H9 (cell line): ENCODE results near the gene CPXM2. TPM values are rescaled to one million over a fixed set of nuclear protein-coding genes. Genes with fewer than 3 reads are reported as not detected.

Source experiments
- DNase-seq: peaks from one replicate; pipeline ENCODE4 v3.0.0-alpha.2; 2017
- H2AFZ ChIP-seq: one replicate; pipeline ENCODE4 v1.6.1; 2013; ENCODE audit warnings: mild to moderate bottlenecking, low read length, control low read depth, moderate library complexity
- H2AK5ac ChIP-seq: 2 replicates; pipeline ENCODE4 v1.6.1; 2013; ENCODE audit warnings: low read length, control low read depth, mixed read lengths; ENCODE audit not compliant: insufficient read length
- H2BK120ac ChIP-seq: one replicate; pipeline ENCODE4 v1.6.1; 2013; ENCODE audit warnings: low read depth, mild to moderate bottlenecking, low read length, control low read depth, inconsistent platforms; ENCODE audit not compliant: poor library complexity, severe bottlenecking
- H2BK12ac ChIP-seq: 2 replicates; pipeline ENCODE4 v1.6.1; 2013; ENCODE audit warnings: low read length, control low read depth, mixed read lengths, low read depth; ENCODE audit not compliant: insufficient read length
- H2BK15ac ChIP-seq: 2 replicates; pipeline ENCODE4 v1.6.1; 2013; ENCODE audit warnings: low read depth, low read length, control low read depth
- H2BK20ac ChIP-seq: one replicate; pipeline ENCODE4 v1.6.1; 2013; ENCODE audit warnings: low read depth, mild to moderate bottlenecking, low read length, control low read depth, inconsistent platforms; ENCODE audit not compliant: poor library complexity, severe bottlenecking
- H2BK5ac ChIP-seq: 2 replicates; pipeline ENCODE4 v1.6.1; 2013; ENCODE audit warnings: low read length, control low read depth, mixed read lengths; ENCODE audit not compliant: insufficient read length
- H3K14ac ChIP-seq: 2 replicates; pipeline ENCODE4 v1.6.1; 2013; ENCODE audit warnings: low read length, control low read depth; ENCODE audit not compliant: insufficient read depth
- H3K18ac ChIP-seq: 2 replicates; pipeline ENCODE4 v1.6.1; 2013; ENCODE audit warnings: low read depth, mild to moderate bottlenecking, mixed read lengths, low read length, control low read depth; ENCODE audit not compliant: insufficient read length
- H3K23ac ChIP-seq: 2 replicates; pipeline ENCODE4 v1.6.1; 2013; ENCODE audit warnings: low read length, control low read depth, mixed read lengths, low read depth; ENCODE audit not compliant: insufficient read length
- H3K23me2 ChIP-seq: 2 replicates; pipeline ENCODE4 v1.6.1; 2013; ENCODE audit warnings: low read depth, mild to moderate bottlenecking, mixed read lengths, low read length, control low read depth; ENCODE audit not compliant: insufficient read length, poor library complexity, severe bottlenecking
- H3K27ac ChIP-seq: 2 replicates; pipeline ENCODE4 v1.5.1; 2013; ENCODE audit warnings: low read length, control low read depth, mixed read lengths, low read depth; ENCODE audit not compliant: insufficient read length
- H3K27me3 ChIP-seq: 2 replicates; pipeline ENCODE4 v1.6.1; 2013; ENCODE audit warnings: low read length, control low read depth, inconsistent platforms; ENCODE audit not compliant: insufficient read depth
- H3K4ac ChIP-seq: 2 replicates; pipeline ENCODE4 v1.6.1; 2013; ENCODE audit warnings: low read depth, mild to moderate bottlenecking, control low read depth, inconsistent platforms, low read length, moderate library complexity
- H3K4me1 ChIP-seq: 2 replicates; pipeline ENCODE4 v1.6.1; 2013; ENCODE audit warnings: low read length, control low read depth, inconsistent platforms; ENCODE audit not compliant: insufficient read depth
- H3K4me2 ChIP-seq: 2 replicates; pipeline ENCODE4 v1.6.1; 2013; ENCODE audit warnings: low read length, control low read depth, mixed read lengths; ENCODE audit not compliant: insufficient read length, insufficient read depth
- H3K56ac ChIP-seq: 2 replicates; pipeline ENCODE4 v1.6.1; 2013; ENCODE audit warnings: low read depth, mild to moderate bottlenecking, mixed read lengths, low read length, control low read depth; ENCODE audit not compliant: insufficient read length
- H3K79me1 ChIP-seq: 2 replicates; pipeline ENCODE4 v1.6.1; 2013; ENCODE audit warnings: low read depth, mild to moderate bottlenecking, moderate library complexity, low read length, control low read depth, inconsistent platforms; ENCODE audit not compliant: insufficient read depth, poor library complexity, severe bottlenecking
- H3K79me2 ChIP-seq: 2 replicates; pipeline ENCODE4 v1.6.1; 2013; ENCODE audit warnings: low read length, control low read depth, inconsistent platforms; ENCODE audit not compliant: insufficient read depth
- H3K9ac ChIP-seq: 2 replicates; pipeline ENCODE4 v1.6.1; 2013; ENCODE audit warnings: low read length, control low read depth, mixed read lengths; ENCODE audit not compliant: insufficient read length; ENCODE audit errors: extremely low read depth
- H3K9me3 ChIP-seq: one replicate; pipeline ENCODE4 v1.6.1; 2013; ENCODE audit warnings: low read depth, low read length, inconsistent platforms; ENCODE audit not compliant: control insufficient read depth
- H3T11ph ChIP-seq: one replicate; pipeline ENCODE4 v1.6.1; 2013; ENCODE audit warnings: mild to moderate bottlenecking, low read length, control low read depth, inconsistent platforms
- H4K20me1 ChIP-seq: one replicate; pipeline ENCODE4 v1.6.1; 2013; ENCODE audit not compliant: control insufficient read depth, insufficient read length, insufficient read depth
- H4K5ac ChIP-seq: 2 replicates; pipeline ENCODE4 v1.6.1; 2013; ENCODE audit warnings: low read depth, mild to moderate bottlenecking, mixed read lengths, low read length, control low read depth; ENCODE audit not compliant: insufficient read length
- H4K8ac ChIP-seq: replicated peaks from 2 replicates; pipeline ENCODE4 v1.6.1; 2013; ENCODE audit warnings: low read length, control low read depth, mixed read lengths, low read depth; ENCODE audit not compliant: insufficient read length
- H4K91ac ChIP-seq: 2 replicates; pipeline ENCODE4 v1.6.1; 2013; ENCODE audit warnings: low read depth, mild to moderate bottlenecking, moderate library complexity, mixed read lengths, low read length, control low read depth; ENCODE audit not compliant: insufficient read length
- H3K27ac Mint-ChIP-seq, 3 experiments: 2 replicates in 2 of 3; 3 replicates in 1 of 3; pipeline ENCODE4 v1.8.0; 2020 to 2021; ENCODE audit warnings: mixed read lengths in 3 of 3, mild to moderate bottlenecking in 1 of 3, moderate library complexity in 1 of 3
- H3K27me3 Mint-ChIP-seq: 2 replicates; pipeline ENCODE4 v1.8.0; 2021; ENCODE audit warnings: low read depth, mild to moderate bottlenecking, moderate library complexity, mixed read lengths
- H3K36me3 Mint-ChIP-seq, 3 experiments: 2 replicates in 2 of 3; 3 replicates in 1 of 3; pipeline ENCODE4 v1.8.0; 2020 to 2021; ENCODE audit warnings: low read depth in 3 of 3, mixed read lengths in 3 of 3; ENCODE audit not compliant: insufficient read depth in 1 of 3
- H3K4me1 Mint-ChIP-seq, 2 experiments: 2 replicates each; pipeline ENCODE4 v1.8.0; 2020; ENCODE audit warnings: mixed read lengths in 2 of 2
- H3K4me3 Mint-ChIP-seq, 2 experiments: 2 replicates in 1 of 2; 3 replicates in 1 of 2; pipeline ENCODE4 v1.8.0; 2020 to 2021; ENCODE audit warnings: mild to moderate bottlenecking in 2 of 2, mixed read lengths in 2 of 2, moderate library complexity in 1 of 2
- H3K9me3 Mint-ChIP-seq, 2 experiments: 2 replicates in 1 of 2; 3 replicates in 1 of 2; pipeline ENCODE4 v1.8.0; 2020; ENCODE audit warnings: mild to moderate bottlenecking in 2 of 2, mixed read lengths in 2 of 2, moderate library complexity in 1 of 2
- WGBS: extraction: QIAGEN DNeasy Blood & Tissue Kit; methylation state at CpG from one replicate; pipeline ENCODE4 v1.1.7; 2013; ENCODE audit warnings: missing lambda C conversion rate, low lambda C conversion rate, mixed read lengths; ENCODE audit not compliant: insufficient read length; ENCODE audit errors: extremely low coverage; 5-methylcytosine and 5-hydroxymethylcytosine counted together
- total RNA-seq: library from RNA; stranded (reverse); gene quantifications from 2 replicates; pipeline ENCODE4 v1.2.1, GENCODE V29; 2021
- TF ChIP-seq, protein P1 (sequence below): fragments of 200-600 bp; sonication (generic); conservative IDR thresholded peaks from 3 replicates; pipeline ENCODE4 v1.8.0; 2021; ENCODE audit warnings: antibody characterized with exemption, mild to moderate bottlenecking

The CPXM2 gene
- total RNA-seq, 1 experiment from 2014 or later: 1.7 TPM

DNA sequence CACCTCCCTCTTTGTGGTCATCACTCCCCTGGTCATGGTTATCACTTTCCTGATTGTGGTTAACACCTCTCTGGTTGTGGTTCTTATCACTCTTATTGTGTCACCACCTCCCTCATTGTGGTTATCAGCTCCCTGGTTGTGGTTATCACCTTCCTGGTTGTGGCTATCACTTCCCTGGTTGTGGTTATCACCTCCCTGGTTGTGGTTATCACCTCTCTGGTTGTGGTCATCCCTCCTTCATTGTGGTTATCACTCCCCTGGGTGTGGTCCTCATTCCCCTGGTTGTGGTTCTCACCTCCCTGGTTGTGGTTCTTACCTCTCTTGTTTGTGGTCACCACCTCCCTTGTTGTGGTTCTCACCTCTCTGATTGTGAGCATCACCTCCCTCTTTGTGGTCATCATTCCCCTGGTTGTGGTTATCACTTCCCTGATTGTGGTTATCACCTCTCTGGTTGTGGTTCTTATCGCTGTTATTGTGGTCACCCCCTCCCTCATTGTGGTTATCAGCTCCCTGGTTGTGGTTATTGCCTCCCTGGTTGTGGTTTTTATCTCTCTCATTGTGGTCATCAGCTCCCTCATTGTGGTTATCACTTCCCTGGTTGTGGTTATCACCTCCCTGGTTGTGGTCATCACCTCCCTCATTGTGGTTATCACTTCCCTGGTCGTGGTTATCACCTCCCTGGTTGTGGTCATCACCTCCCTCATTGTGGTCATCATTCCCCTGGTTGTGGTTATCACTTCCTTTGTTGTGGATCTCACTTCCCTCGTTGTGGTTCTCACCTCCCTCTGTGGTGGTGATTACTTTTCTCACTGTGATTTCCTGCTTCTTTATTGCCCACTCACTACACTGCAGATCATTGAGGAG, 118.7 kb downstream of the CPXM2 start:
- Histone ChIP-seq H2BK20ac (no peak overlapping the region), H3K79me2 (no peaks in the 10 kb centered on the region), H3K27ac (no peak overlapping the region), H3K14ac (no peak overlapping the region), H3K9ac (no peak overlapping the region), H3K79me1 (no peaks in the 10 kb centered on the region), H2BK15ac (no peak overlapping the region), H3K56ac (no peak overlapping the region), H3T11ph (no peak overlapping the region), H3K23ac (no peak overlapping the region), H3K4ac (no peak overlapping the region), H4K20me1 (no peaks in the 10 kb centered on the region), H2AFZ (no peak overlapping the region), H2BK12ac (no peak overlapping the region), H4K5ac (no peak overlapping the region), H3K27me3 (no peaks in the 10 kb centered on the region), H3K4me1 (no peaks in the 10 kb centered on the region), H3K9me3 (no peaks in the 10 kb centered on the region), H4K91ac (no peak overlapping the region), H3K18ac (no peak overlapping the region), H2BK5ac (no peak overlapping the region), H2BK120ac (no peak overlapping the region), H3K23me2 (no peaks in the 10 kb centered on the region), H3K4me2 (no peak overlapping the region), H2AK5ac (no peak overlapping the region), H4K8ac (no peak overlapping the region)
- no CpG with 5 or more reads among the region's 3 CpGs for WGBS
- TF ChIP-seq, protein P1, sequence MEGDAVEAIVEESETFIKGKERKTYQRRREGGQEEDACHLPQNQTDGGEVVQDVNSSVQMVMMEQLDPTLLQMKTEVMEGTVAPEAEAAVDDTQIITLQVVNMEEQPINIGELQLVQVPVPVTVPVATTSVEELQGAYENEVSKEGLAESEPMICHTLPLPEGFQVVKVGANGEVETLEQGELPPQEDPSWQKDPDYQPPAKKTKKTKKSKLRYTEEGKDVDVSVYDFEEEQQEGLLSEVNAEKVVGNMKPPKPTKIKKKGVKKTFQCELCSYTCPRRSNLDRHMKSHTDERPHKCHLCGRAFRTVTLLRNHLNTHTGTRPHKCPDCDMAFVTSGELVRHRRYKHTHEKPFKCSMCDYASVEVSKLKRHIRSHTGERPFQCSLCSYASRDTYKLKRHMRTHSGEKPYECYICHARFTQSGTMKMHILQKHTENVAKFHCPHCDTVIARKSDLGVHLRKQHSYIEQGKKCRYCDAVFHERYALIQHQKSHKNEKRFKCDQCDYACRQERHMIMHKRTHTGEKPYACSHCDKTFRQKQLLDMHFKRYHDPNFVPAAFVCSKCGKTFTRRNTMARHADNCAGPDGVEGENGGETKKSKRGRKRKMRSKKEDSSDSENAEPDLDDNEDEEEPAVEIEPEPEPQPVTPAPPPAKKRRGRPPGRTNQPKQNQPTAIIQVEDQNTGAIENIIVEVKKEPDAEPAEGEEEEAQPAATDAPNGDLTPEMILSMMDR: no peak
- no peaks in the 10 kb centered on the region for H3K36me3 Mint-ChIP-seq
- H3K4me3 Mint-ChIP-seq: no peak overlapping the region; a peak in 1 of 5 replicates
- peaks cover 3 to 11% of the 10 kb centered on the region in 2 experiments for H3K4me1 Mint-ChIP-seq
- no peaks in the 10 kb centered on the region; a peak in 1 of 5 replicates for H3K9me3 Mint-ChIP-seq
- no peak overlapping the region for H3K27ac Mint-ChIP-seq
- peaks cover 11% of the 10 kb centered on the region; the same call in 1 of the 2 replicates for H3K27me3 Mint-ChIP-seq
- DNase-seq: no peak
